WI38 (cell line): ENCODE data around the gene ESRRB.

Experiments
- H3K4me3 ChIP-seq: 2 replicates; pipeline ENCODE4 v1.5.1; 2011; ENCODE audit warnings: low read depth, mild to moderate bottlenecking, control low read depth, low read length
- TF ChIP-seq, protein P1 (sequence below): IDR thresholded peaks from 2 replicates; pipeline ENCODE4 v1.5.1; 2012; ENCODE audit warnings: low read depth, mild to moderate bottlenecking, control low read depth, low read length

Gene ESRRB

DNA sequence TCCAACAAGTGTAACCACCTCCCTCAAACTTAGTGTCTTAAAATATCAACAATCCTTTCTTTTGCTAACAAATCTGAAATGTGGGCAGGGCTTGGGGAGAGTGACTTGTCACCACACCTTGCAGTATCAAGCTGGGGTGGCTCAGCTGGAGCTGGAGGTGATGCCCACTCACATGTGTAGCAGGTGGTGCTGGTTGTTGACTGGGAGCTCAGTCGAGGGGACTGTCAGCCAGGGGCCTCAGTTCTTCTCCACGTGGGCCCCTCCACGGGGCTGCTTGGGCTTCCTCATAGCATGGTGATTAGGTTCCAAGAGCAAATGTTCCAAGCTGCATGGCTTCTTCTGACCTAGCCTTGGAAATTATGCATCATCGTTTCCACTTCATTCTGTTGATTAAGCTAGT lies 32.6 kb upstream of the ESRRB start:
- TF ChIP-seq, protein P1, sequence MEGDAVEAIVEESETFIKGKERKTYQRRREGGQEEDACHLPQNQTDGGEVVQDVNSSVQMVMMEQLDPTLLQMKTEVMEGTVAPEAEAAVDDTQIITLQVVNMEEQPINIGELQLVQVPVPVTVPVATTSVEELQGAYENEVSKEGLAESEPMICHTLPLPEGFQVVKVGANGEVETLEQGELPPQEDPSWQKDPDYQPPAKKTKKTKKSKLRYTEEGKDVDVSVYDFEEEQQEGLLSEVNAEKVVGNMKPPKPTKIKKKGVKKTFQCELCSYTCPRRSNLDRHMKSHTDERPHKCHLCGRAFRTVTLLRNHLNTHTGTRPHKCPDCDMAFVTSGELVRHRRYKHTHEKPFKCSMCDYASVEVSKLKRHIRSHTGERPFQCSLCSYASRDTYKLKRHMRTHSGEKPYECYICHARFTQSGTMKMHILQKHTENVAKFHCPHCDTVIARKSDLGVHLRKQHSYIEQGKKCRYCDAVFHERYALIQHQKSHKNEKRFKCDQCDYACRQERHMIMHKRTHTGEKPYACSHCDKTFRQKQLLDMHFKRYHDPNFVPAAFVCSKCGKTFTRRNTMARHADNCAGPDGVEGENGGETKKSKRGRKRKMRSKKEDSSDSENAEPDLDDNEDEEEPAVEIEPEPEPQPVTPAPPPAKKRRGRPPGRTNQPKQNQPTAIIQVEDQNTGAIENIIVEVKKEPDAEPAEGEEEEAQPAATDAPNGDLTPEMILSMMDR = no peak
- no peak overlapping the region for H3K4me3 ChIP-seq

DNA sequence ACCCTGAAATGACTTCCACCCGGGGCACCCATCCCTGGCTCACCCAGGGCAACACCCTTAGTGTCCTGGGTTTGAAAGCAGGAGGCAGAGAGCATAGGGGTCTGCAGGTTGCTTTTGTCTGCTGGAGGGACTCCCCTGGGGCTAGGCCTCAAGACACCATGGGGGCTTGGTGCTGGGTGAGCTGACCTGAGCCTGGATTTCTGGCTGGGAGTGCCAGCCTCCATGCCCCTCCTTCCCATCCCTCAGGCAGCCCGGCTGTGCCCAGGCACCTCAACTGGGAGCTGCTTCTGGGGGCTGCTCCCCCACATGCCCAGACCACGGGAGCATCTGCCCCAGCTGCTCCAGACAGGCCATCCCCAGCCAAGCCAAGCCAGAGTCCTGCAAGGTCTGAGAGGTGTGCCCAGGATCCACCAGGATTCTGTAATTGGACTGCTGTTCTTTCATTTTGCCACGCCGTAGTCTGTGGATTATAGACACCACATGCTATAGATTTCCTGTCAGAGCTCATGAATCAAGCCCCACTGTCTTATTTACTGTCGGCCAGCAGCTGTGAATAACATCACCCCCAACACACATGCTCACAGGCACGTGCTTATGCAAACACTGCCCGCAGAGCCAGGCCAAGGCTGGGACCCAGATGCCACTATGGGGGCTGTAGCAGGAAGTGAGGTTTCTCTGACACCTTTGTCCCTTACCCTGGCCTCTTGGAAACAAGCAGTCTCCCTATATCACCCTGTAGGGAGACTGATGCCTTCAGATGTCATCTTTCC lies 29.4 kb upstream of the ESRRB start:
- TF ChIP-seq, protein P1 = no peak

DNA sequence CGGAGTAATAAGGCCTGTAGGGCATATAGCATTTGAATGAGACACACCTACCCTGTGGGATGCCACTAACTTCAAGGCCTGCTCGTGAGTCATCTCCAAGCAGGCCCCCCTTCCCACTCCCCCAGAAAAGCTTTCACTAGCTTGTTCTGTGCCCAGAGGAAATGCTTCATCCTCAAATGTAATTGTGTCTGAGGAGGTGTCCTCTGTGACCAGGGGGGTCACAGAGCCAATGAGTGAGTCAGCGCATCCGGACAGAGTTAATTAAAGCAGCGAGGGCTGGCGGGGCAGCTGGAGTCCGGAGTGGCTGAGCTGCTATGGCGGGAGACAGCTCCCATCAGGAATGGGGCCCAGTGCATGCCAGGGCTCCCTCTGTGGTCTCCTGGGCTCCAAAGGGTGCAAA lies 27.0 kb upstream of the ESRRB start:
- no peak overlapping the region for H3K4me3 ChIP-seq
- TF ChIP-seq, protein P1 = no peak

More for the DNA sequence above, 29.4 kb upstream of the ESRRB start:
- no peak overlapping the region for H3K4me3 ChIP-seq

DNA sequence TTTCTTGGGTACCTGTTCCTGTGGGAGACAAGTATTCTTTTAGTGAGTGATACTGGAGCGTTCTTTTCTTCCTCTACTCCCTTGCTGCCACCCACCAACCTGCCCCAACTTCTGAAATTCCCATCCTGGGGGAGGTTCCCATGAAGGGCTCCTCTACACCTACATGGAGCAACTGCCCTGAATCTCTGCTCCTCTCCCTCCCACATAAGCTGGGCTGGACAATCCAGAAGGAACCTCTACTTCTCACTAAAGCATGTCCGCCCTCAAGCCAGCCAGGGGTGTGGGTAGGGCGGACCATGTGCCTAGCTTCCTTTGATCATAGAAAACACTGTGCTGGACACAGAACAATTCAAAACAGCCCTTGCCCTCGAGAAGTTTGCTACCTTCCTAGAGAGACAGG lies 25.9 kb upstream of the ESRRB start:
- TF ChIP-seq, protein P1 = no peak
- H3K4me3 ChIP-seq = no peak overlapping the region

DNA sequence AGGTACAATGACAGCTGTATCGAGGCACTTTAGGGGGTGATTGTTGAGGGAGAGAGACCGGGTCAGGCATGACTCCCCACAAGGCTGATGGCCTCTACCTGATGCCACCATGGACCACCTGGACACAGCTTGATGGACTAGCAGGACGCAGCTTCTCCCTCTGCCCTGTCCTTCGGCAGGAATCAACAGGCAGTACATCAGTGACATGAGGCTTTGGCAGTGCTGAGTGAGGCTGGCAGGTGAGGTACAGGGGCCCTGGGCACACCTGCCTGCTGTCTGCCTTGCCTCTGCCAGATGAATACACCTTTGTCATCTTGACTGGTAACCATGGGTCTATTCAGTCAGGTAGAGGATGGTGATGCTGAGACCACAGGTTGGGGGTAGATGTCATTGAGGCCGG lies 25.3 kb upstream of the ESRRB start:
- TF ChIP-seq, protein P1 = no peak
- H3K4me3 ChIP-seq = no peak overlapping the region

DNA sequence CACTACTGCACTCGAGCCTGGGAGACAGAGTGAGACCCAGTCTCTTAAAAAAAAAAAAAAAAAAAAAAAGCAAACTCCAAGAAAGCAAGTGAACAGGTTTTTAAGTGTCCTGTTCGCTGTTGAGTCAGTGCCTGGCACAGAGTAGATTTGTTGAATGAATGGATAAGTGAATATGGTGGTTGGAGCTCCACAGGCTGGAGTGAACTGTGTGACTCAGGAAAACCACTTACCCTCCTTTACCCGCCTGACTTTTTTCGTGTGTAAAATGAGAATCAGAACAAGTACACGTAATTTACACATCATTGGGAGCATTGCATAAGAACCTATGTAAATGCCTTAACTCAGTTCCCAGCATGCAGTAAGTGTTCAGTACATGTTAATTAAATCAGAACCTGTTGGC lies 24.0 kb upstream of the ESRRB start:
- no peak overlapping the region for H3K4me3 ChIP-seq
- TF ChIP-seq, protein P1 = no peak

DNA sequence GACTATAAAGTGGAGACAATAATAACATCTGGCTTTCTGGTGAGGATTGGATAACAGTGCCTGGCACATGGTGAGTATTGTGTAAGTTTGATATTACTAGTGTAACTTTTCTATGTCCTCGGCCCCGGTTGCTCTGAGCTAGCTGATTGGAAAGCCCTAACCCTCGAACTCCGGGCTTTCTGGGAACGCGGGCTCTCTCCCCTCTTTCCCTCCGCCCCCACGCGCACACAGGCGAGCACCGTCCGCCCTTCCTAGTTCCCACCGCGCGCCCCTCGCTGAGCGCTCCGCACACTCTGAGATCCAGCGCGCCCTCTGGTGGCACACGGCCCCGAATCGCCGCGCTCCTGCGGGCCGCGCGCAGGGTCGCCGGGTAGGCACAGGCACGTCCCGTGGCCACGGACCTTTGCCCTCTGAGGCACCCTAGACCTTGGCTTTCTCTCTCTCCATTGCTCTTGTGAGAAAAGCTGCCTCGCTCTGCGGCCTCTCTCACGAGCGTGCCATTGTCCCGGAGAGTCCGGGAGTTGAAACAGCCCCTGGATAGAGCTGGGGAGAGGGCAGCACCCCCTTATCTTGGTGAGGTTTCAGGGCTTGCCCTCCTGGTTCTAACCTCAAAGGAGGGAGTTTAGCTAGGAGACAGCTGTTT lies 23.2 kb upstream of the ESRRB start:
- TF ChIP-seq, protein P1 = 0 out of 2 replicates have a peak, but pooled peaks have one; percentile 50
- no peak overlapping the region for H3K4me3 ChIP-seq
